Activated B cell treated with CpG ODN at 0.5 μM for 24 hours (primary cell): Measurements from ENCODE around the gene MED12L. TPM values are rescaled to one million over a fixed set of nuclear protein-coding genes. Genes with fewer than 3 reads are reported as not detected.

Source experiments
- ATAC-seq: fragments of 200-7000 bp; cut with Tn5 transposase; one replicate; pipeline ENCODE4 v1.10.0; 2021; ENCODE audit warnings: low read depth, mild to moderate bottlenecking, moderate library complexity
- CTCF ChIA-PET: fragments of 350-600 bp; sonication (Branson Sonifier 250); formaldehyde crosslinking; loops from one replicate; lab custom pipeline; 2021; ENCODE audit warnings: antibody characterized with exemption; lab: Charles Lee
- POLR2A ChIA-PET: fragments of 350-600 bp; sonication (Branson Sonifier 250); formaldehyde crosslinking; loops from one replicate; lab custom pipeline; 2021; ENCODE audit warnings: antibody characterized with exemption; lab: Charles Lee
- DNase-seq: peaks from one replicate; pipeline ENCODE4 v3.0.0; 2022
- H3K27ac Mint-ChIP-seq: one replicate; pipeline ENCODE4 v1.8.0; 2020; ENCODE audit warnings: mixed read lengths
- H3K27me3 Mint-ChIP-seq: one replicate; pipeline ENCODE4 v1.8.0; 2021; ENCODE audit warnings: mixed read lengths
- H3K36me3 Mint-ChIP-seq: one replicate; pipeline ENCODE4 v1.8.0; 2021; ENCODE audit warnings: low read depth, mixed read lengths
- H3K4me1 Mint-ChIP-seq: one replicate; pipeline ENCODE4 v1.8.0; 2021; ENCODE audit warnings: mixed read lengths
- H3K4me3 Mint-ChIP-seq: one replicate; pipeline ENCODE4 v1.8.0; 2020; ENCODE audit warnings: mild to moderate bottlenecking, mixed read lengths
- H3K9me3 Mint-ChIP-seq: one replicate; pipeline ENCODE4 v1.8.0; 2020; ENCODE audit warnings: mixed read lengths
- intact Hi-C: fragments of 100-400 bp; cut with micrococcal nuclease; formaldehyde crosslinking; loops from one replicate; pipeline ENCODE4 v1.15.1; 2024
- total RNA-seq: library from RNA; stranded (reverse); gene quantifications from 2 replicates; pipeline ENCODE4 v1.2.3, GENCODE V29; 2022
- TF ChIP-seq, protein P1 (sequence below): fragments of 200-600 bp; IDR thresholded peaks from one replicate; pipeline ENCODE4 v1.8.0; 2022; ENCODE audit warnings: antibody characterized with exemption, mild to moderate bottlenecking

Gene MED12L, protein sequence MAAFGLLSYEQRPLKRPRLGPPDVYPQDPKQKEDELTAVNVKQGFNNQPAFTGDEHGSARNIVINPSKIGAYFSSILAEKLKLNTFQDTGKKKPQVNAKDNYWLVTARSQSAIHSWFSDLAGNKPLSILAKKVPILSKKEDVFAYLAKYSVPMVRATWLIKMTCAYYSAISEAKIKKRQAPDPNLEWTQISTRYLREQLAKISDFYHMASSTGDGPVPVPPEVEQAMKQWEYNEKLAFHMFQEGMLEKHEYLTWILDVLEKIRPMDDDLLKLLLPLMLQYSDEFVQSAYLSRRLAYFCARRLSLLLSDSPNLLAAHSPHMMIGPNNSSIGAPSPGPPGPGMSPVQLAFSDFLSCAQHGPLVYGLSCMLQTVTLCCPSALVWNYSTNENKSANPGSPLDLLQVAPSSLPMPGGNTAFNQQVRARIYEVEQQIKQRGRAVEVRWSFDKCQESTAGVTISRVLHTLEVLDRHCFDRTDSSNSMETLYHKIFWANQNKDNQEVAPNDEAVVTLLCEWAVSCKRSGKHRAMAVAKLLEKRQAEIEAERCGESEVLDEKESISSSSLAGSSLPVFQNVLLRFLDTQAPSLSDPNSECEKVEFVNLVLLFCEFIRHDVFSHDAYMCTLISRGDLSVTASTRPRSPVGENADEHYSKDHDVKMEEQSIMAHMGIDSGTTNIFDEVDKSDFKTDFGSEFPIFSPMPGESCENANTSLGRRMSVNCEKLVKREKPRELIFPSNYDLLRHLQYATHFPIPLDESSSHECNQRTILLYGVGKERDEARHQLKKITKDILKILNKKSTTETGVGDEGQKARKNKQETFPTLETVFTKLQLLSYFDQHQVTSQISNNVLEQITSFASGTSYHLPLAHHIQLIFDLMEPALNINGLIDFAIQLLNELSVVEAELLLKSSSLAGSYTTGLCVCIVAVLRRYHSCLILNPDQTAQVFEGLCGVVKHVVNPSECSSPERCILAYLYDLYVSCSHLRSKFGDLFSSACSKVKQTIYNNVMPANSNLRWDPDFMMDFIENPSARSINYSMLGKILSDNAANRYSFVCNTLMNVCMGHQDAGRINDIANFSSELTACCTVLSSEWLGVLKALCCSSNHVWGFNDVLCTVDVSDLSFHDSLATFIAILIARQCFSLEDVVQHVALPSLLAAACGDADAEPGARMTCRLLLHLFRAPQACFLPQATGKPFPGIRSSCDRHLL (N-terminal part only)
- 1.5 and 2.6 TPM in 2 replicates for total RNA-seq

GRCh38 chr3:151085227-151085888 is at the start of gene MED12L:
Gene MED12L, plus strand, starts transcription at chr3:151085664. Its CDS starts 1,263 bp downstream, at chr3:151086927.
- intact Hi-C loops = loop anchor here (1.0 to 10.0 kb wide), 5 partner anchors 61 to 558 kb away; partner anchors contain the start of genes EIF2A, SERP1 and SIAH2
- CTCF ChIA-PET = interaction anchor here (1.0 kb wide), 1 partner anchor 57 kb away, joined by 3 read pairs; no protein-coding TSS in a partner anchor

GRCh38 chr3:151037746-151038477 is 47.6 kb upstream of the MED12L start:
- ATAC-seq = no peak
- intact Hi-C loops = no loop called here
- Mint-ChIP-seq H3K4me3 (no peak overlapping the region), H3K27ac (no peak overlapping the region), H3K36me3 (no peaks in the 10 kb centered on the region), H3K27me3 (no peaks in the 10 kb centered on the region), H3K9me3 (no peaks in the 10 kb centered on the region), H3K4me1 (no peaks in the 10 kb centered on the region)
- TF ChIP-seq, protein P1, sequence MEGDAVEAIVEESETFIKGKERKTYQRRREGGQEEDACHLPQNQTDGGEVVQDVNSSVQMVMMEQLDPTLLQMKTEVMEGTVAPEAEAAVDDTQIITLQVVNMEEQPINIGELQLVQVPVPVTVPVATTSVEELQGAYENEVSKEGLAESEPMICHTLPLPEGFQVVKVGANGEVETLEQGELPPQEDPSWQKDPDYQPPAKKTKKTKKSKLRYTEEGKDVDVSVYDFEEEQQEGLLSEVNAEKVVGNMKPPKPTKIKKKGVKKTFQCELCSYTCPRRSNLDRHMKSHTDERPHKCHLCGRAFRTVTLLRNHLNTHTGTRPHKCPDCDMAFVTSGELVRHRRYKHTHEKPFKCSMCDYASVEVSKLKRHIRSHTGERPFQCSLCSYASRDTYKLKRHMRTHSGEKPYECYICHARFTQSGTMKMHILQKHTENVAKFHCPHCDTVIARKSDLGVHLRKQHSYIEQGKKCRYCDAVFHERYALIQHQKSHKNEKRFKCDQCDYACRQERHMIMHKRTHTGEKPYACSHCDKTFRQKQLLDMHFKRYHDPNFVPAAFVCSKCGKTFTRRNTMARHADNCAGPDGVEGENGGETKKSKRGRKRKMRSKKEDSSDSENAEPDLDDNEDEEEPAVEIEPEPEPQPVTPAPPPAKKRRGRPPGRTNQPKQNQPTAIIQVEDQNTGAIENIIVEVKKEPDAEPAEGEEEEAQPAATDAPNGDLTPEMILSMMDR = no peak
- no peak for DNase-seq
- ChIA-PET CTCF (no interaction called here), POLR2A (no interaction called here)

More at GRCh38 chr3:151085227-151085888, at the start of gene MED12L:
- peak within 1 kb of the TSS; percentile 89 for H3K4me3 Mint-ChIP-seq
- H3K36me3 Mint-ChIP-seq = no peaks in the 10 kb centered on the region
- ATAC-seq (peak; percentile 69), DNase-seq (peak; percentile 41)
- H3K4me1 Mint-ChIP-seq = peaks cover 11% of the 10 kb centered on the region
- no peak within 1 kb of the TSS for H3K27ac Mint-ChIP-seq
- POLR2A ChIA-PET = no interaction called here
- peaks cover 31% of the 10 kb centered on the region for H3K27me3 Mint-ChIP-seq
- no peaks in the 10 kb centered on the region for H3K9me3 Mint-ChIP-seq
- TF ChIP-seq, protein P1 = no peak

DNA sequence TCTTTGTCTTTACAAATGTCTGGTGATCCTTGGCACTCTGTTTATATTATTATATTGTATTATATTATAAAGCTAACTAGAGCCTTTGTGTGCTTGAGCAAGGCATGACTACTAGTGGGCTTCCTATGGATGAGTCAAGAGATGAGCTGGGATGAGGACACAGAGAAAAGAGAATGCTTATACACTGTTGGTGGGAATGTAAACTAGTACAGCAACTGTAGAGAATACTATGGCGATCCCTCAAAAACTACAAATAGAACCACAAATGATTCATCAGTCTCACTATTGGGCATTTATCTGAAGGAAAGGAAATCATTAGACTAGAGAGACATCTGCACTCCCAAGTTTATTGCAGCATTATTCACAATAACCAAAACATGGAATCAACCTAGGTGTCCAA is 40.8 kb upstream of the MED12L start:
- Mint-ChIP-seq H3K4me3 (no peak overlapping the region), H3K9me3 (no peaks in the 10 kb centered on the region), H3K27me3 (peaks cover 13% of the 10 kb centered on the region), H3K27ac (no peak overlapping the region), H3K36me3 (no peaks in the 10 kb centered on the region), H3K4me1 (peaks cover 2% of the 10 kb centered on the region)
- no peak for ATAC-seq
- POLR2A ChIA-PET = no interaction called here
- TF ChIP-seq, protein P1 = no peak
- DNase-seq = no peak
- CTCF ChIA-PET = no interaction called here
- intact Hi-C loops = no loop called here

DNA sequence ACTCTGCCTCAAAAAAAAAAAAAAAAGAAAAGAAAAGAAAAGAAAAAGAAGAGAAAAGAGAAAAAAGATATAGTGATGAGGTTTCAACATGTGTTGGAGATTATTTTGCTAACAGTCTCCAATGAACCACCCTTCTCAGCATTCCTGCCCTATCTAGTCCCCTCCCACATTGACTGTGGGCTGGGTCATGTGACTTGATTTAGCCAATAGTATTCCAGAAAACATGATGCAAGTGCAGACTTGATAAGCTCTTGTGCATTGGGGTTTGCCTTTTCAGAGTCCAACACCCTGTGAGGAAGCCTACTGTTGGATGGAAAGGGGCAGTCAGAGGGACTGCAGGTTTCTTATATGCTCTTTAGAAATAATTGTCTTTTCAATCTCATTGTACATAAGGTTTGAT is 37.8 kb upstream of the MED12L start:
- DNase-seq (no peak), ATAC-seq (no peak)
- CTCF ChIA-PET = no interaction called here
- no peak overlapping the region for H3K27ac Mint-ChIP-seq
- no peak overlapping the region for H3K4me3 Mint-ChIP-seq
- intact Hi-C loops = no loop called here
- POLR2A ChIA-PET = interaction anchor here (0.7 kb wide), 1 partner anchor 15 kb away, joined by 3 read pairs; no protein-coding TSS in a partner anchor
- H3K36me3 Mint-ChIP-seq = no peaks in the 10 kb centered on the region
- H3K27me3 Mint-ChIP-seq = peaks cover 14% of the 10 kb centered on the region
- H3K9me3 Mint-ChIP-seq = no peaks in the 10 kb centered on the region
- peaks cover 2% of the 10 kb centered on the region for H3K4me1 Mint-ChIP-seq
- TF ChIP-seq, protein P1 = no peak
